Measurements from ENCODE around the gene S100A5.
A peak's percentile ranks its signal among the peaks of the same experiment; 100 is the strongest.
"Not testable (repeated sequence)": the region's sequence is repeated elsewhere in the genome, so short reads cannot be mapped to it uniquely, and the experiment has no call there.

Gene S100A5

GRCh38 chr1:153566414-153567371, 26.0 kb upstream of the S100A5 start:
- peak; percentile 83 for DNase-seq (ENCODE audit: low read depth)

- DNase-seq (ENCODE audit: low read depth): no peak
These were observed 25.0 kb upstream of the S100A5 start, which contains the start of gene S100A2 for GRCh38 chr1:153565529-153566374. TSS of gene S100A2 (minus strand) at chr1:153565844. CDS start at chr1:153563877, 1,967 bp downstream.

GRCh38 chr1:153563991-153564390, 23.3 kb upstream of the S100A5 start:
- no peak for DNase-seq (ENCODE audit: low read depth)

- no peak for DNase-seq (ENCODE audit: low read depth)
These were observed 22.8 kb upstream of the S100A5 start for GRCh38 chr1:153563483-153563901.

- DNase-seq (ENCODE audit: low read depth): not testable (repeated sequence)
These were observed 21.3 kb upstream of the S100A5 start for GRCh38 chr1:153562021-153562420.

GRCh38 chr1:153561466-153561985, 20.8 kb upstream of the S100A5 start:
- DNase-seq (ENCODE audit: low read depth): no peak

GRCh38 chr1:153560771-153561465, 20.2 kb upstream of the S100A5 start:
- DNase-seq (ENCODE audit: low read depth): no peak

GRCh38 chr1:153560241-153560640, 19.5 kb upstream of the S100A5 start:
- DNase-seq (ENCODE audit: low read depth): no peak

GRCh38 chr1:153557877-153558276, 17.1 kb upstream of the S100A5 start:
- no peak for DNase-seq (ENCODE audit: low read depth)

GRCh38 chr1:153556348-153556747, 15.6 kb upstream of the S100A5 start:
- no peak for DNase-seq (ENCODE audit: low read depth)

- no peak for DNase-seq (ENCODE audit: low read depth)
These were observed 13.3 kb upstream of the S100A5 start for GRCh38 chr1:153553830-153554541.

GRCh38 chr1:153553096-153553495, 12.4 kb upstream of the S100A5 start:
- DNase-seq (ENCODE audit: low read depth): no peak

- DNase-seq (ENCODE audit: low read depth): no peak
These were observed 11.6 kb upstream of the S100A5 start for GRCh38 chr1:153552335-153552734.

GRCh38 chr1:153550827-153551500, 10.2 kb upstream of the S100A5 start:
- no peak for DNase-seq (ENCODE audit: low read depth)

GRCh38 chr1:153550398-153550758, 9.6 kb upstream of the S100A5 start:
- DNase-seq (ENCODE audit: low read depth): no peak

GRCh38 chr1:153549741-153550397, 9.1 kb upstream of the S100A5 start:
- DNase-seq (ENCODE audit: low read depth): no peak

GRCh38 chr1:153548722-153549688, 8.3 kb upstream of the S100A5 start, which contains the start of gene S100A3:
TSS of gene S100A3 (minus strand) at chr1:153549258. CDS start at chr1:153548485, 773 bp downstream.
- DNase-seq (ENCODE audit: low read depth): no peak

All from stimulated activated CD8-positive, alpha-beta memory T cell treated with anti-CD3 and anti-CD28 coated beads, Interleukin-12 subunit alpha, Interleukin-12 subunit beta, amount 100 ng/mL, for 1 hour (primary cell).